SU-DHL-6 (cell line): ENCODE data around the gene METTL17.
"Not testable (repeated sequence)": the region's sequence is repeated elsewhere in the genome, so short reads cannot be mapped to it uniquely, and the experiment has no call there.

Source experiments
- H2AFZ ChIP-seq: fragments of 200-600 bp; sonication (generic); 2 replicates; pipeline ENCODE4 v1.6.1; 2014; ENCODE audit warnings: low read depth, mild to moderate bottlenecking, moderate library complexity, mixed read lengths, antibody characterized with exemption, low read length; ENCODE audit not compliant: severe bottlenecking
- H3F3A ChIP-seq: fragments of 200-600 bp; shearing (Covaris generic); 2 replicates; pipeline ENCODE4 v1.6.0; 2016; ENCODE audit warnings: antibody characterized with exemption, mild to moderate bottlenecking; ENCODE audit not compliant: insufficient read depth
- H3K27ac ChIP-seq: fragments of 200-600 bp; sonication (generic); 2 replicates; pipeline ENCODE4 v1.5.1; 2016; ENCODE audit warnings: low read depth, mild to moderate bottlenecking, low read length, moderate library complexity, mixed read lengths
- H3K27me3 ChIP-seq: fragments of 200-600 bp; sonication (generic), shearing (Covaris generic); 2 replicates; pipeline ENCODE4 v1.6.0; 2014; ENCODE audit warnings: mild to moderate bottlenecking, low read length
- H3K36me3 ChIP-seq: fragments of 200-600 bp; sonication (generic); 2 replicates; pipeline ENCODE4 v1.6.1; 2014; ENCODE audit warnings: mild to moderate bottlenecking, low read length, mixed read lengths
- H3K4me2 ChIP-seq: fragments of 300-600, 200-600 bp; shearing (Covaris generic), sonication (generic); 2 replicates; pipeline ENCODE4 v1.6.0; 2014; ENCODE audit warnings: low read length, low read depth, mild to moderate bottlenecking; ENCODE audit not compliant: poor library complexity, severe bottlenecking
- H3K4me3 ChIP-seq: fragments of 200-600 bp; sonication (generic); 2 replicates; pipeline ENCODE4 v1.5.1; 2014; ENCODE audit warnings: antibody characterized with exemption, low read length, mild to moderate bottlenecking, mixed read lengths; ENCODE audit not compliant: insufficient read depth, poor library complexity, severe bottlenecking
- H3K79me2 ChIP-seq: fragments of 200-600 bp; sonication (generic); 2 replicates; pipeline ENCODE4 v1.6.1; 2014; ENCODE audit warnings: mild to moderate bottlenecking, low read length, moderate library complexity; ENCODE audit not compliant: insufficient read depth
- H3K9ac ChIP-seq: fragments of 200-600 bp; sonication (generic); 2 replicates; pipeline ENCODE4 v1.7.0; 2014; ENCODE audit warnings: mild to moderate bottlenecking, low read length
- H3K9me2 ChIP-seq: fragments of 200-600 bp; sonication (generic); replicated peaks from 2 replicates; pipeline ENCODE4 v1.6.1; 2014; ENCODE audit warnings: low read length; ENCODE audit not compliant: insufficient read depth
- H3K9me3 ChIP-seq: fragments of 200-600 bp; sonication (generic); 2 replicates; pipeline ENCODE4 v1.6.1; 2014; ENCODE audit warnings: low read length, mixed read lengths; ENCODE audit not compliant: insufficient read depth
- H4K20me1 ChIP-seq: fragments of 200-600 bp; sonication (generic); 2 replicates; pipeline ENCODE4 v1.6.1; 2014; ENCODE audit warnings: low read depth, mild to moderate bottlenecking, antibody characterized with exemption, low read length, moderate library complexity, mixed read lengths
- CTCF ChIP-seq: fragments of 200-600 bp; sonication (generic); IDR thresholded peaks from one replicate; pipeline ENCODE4 v1.5.1; 2017; ENCODE audit warnings: antibody characterized with exemption, mild to moderate bottlenecking, low read length, moderate library complexity; ENCODE audit not compliant: insufficient read depth, poor library complexity, severe bottlenecking
- EZH2phosphoT487 ChIP-seq: fragments of 200-600 bp; sonication (generic), shearing (Covaris generic); conservative IDR thresholded peaks from 2 replicates; pipeline ENCODE4 v1.6.1; 2018; ENCODE audit warnings: mild to moderate bottlenecking, antibody characterized with exemption, low read length, moderate library complexity, mixed read lengths

Gene METTL17

GRCh38 chr14:20989787-20990600 is at the start of gene METTL17:
METTL17 (plus strand) TSS chr14:20989980; CDS start chr14:20990003, 23 bp downstream.
- TF ChIP-seq CTCF (peak; percentile 50), EZH2phosphoT487 (no peak)
- Histone ChIP-seq H4K20me1 (no peaks in the 10 kb centered on the region), H3K9ac (peak within 1 kb of the TSS; percentile 87), H3K9me3 (no peaks in the 10 kb centered on the region), H3K36me3 (peaks cover 24% of the 10 kb centered on the region), H3F3A (peaks cover 4% of the 10 kb centered on the region; the same call in 1 of the 2 replicates), H3K27ac (peak within 1 kb of the TSS; percentile 60), H3K9me2 (no peaks in the 10 kb centered on the region), H3K4me3 (peak within 1 kb of the TSS; percentile 74), H3K27me3 (no peaks in the 10 kb centered on the region), H3K79me2 (peaks cover 24% of the 10 kb centered on the region), H3K4me2 (peak within 1 kb of the TSS; percentile 86), H2AFZ (peak within 1 kb of the TSS; percentile 91)

GRCh38 chr14:20945146-20945545 is 44.6 kb upstream of the METTL17 start:
- not testable (repeated sequence) for H3K9me2 ChIP-seq, H4K20me1 ChIP-seq, H3K79me2 ChIP-seq, H2AFZ ChIP-seq, H3K4me2 ChIP-seq, H3K9me3 ChIP-seq, H3K36me3 ChIP-seq, H3K4me3 ChIP-seq, H3F3A ChIP-seq, H3K9ac ChIP-seq, H3K27me3 ChIP-seq, H3K27ac ChIP-seq

GRCh38 chr14:20946707-20947106 is 43.1 kb upstream of the METTL17 start:
- not testable (repeated sequence) for H3K79me2 ChIP-seq, H3K9me2 ChIP-seq, H2AFZ ChIP-seq, H3K36me3 ChIP-seq, H4K20me1 ChIP-seq, H3K27ac ChIP-seq, H3K27me3 ChIP-seq, H3K9ac ChIP-seq, H3K4me2 ChIP-seq, H3F3A ChIP-seq, H3K9me3 ChIP-seq, H3K4me3 ChIP-seq

GRCh38 chr14:20954736-20955537 is 34.8 kb upstream of the METTL17 start, which contains the start of gene RNASE2:
RNASE2 (plus strand) TSS chr14:20955487; CDS start chr14:20955772, 285 bp downstream.
- not testable (repeated sequence) for H3K79me2 ChIP-seq

GRCh38 chr14:20955538-20955873 is 34.3 kb upstream of the METTL17 start:
- H3K27ac ChIP-seq, H3K27me3 ChIP-seq, H2AFZ ChIP-seq: not testable (repeated sequence)

More at GRCh38 chr14:20954736-20955537, 34.8 kb upstream of the METTL17 start, which contains the start of gene RNASE2:
- H3K4me3 ChIP-seq, H3K27me3 ChIP-seq, H2AFZ ChIP-seq, H3K9ac ChIP-seq, H3K27ac ChIP-seq, H3K36me3 ChIP-seq, H3F3A ChIP-seq, H3K9me2 ChIP-seq, H4K20me1 ChIP-seq, H3K9me3 ChIP-seq, H3K4me2 ChIP-seq: not testable (repeated sequence)

More at GRCh38 chr14:20955538-20955873, 34.3 kb upstream of the METTL17 start:
- H4K20me1 ChIP-seq, H3K36me3 ChIP-seq, H3K9me2 ChIP-seq, H3K4me3 ChIP-seq, H3K9ac ChIP-seq, H3F3A ChIP-seq, H3K79me2 ChIP-seq, H3K9me3 ChIP-seq, H3K4me2 ChIP-seq: not testable (repeated sequence)
